ENCODE measurements around the gene OR10AD1. TPM values are rescaled to one million over a fixed set of nuclear protein-coding genes. Genes with fewer than 3 reads are reported as not detected.

The OR10AD1 gene
- total RNA-seq, 1 donor from 2014 or later = not detected

DNA sequence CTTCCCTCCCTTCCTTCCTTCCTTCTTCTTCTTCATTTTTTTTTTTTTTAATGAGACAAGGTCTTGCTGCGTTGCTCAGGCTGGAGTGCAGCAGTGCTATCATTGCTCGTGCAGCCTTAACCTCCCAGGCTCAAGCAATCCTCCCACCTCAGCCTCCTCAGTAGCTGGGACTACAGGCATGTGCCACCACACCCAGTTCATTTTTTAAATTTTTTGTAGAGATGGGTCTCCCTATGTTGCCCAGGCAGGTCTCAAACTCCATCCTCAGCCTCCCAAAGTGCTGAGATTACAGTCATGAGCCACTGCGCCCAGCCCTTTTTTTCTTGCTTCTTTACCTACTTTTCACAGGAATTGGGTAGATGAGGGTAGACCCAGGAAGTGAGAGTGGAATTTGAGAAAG, 1.6 kb downstream of the OR10AD1 start:
- H3K4me3 Mint-ChIP-seq (ENCODE audit: low read depth) = no peak overlapping the region
- H3K27me3 Mint-ChIP-seq = no peaks in the 10 kb centered on the region
- H3K9me3 Mint-ChIP-seq (ENCODE audit: low read depth) = peaks cover 33% of the 10 kb centered on the region
- TF ChIP-seq, protein P1, sequence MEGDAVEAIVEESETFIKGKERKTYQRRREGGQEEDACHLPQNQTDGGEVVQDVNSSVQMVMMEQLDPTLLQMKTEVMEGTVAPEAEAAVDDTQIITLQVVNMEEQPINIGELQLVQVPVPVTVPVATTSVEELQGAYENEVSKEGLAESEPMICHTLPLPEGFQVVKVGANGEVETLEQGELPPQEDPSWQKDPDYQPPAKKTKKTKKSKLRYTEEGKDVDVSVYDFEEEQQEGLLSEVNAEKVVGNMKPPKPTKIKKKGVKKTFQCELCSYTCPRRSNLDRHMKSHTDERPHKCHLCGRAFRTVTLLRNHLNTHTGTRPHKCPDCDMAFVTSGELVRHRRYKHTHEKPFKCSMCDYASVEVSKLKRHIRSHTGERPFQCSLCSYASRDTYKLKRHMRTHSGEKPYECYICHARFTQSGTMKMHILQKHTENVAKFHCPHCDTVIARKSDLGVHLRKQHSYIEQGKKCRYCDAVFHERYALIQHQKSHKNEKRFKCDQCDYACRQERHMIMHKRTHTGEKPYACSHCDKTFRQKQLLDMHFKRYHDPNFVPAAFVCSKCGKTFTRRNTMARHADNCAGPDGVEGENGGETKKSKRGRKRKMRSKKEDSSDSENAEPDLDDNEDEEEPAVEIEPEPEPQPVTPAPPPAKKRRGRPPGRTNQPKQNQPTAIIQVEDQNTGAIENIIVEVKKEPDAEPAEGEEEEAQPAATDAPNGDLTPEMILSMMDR (IDR thresholded peaks at IDR 0.05; ENCODE audit: unreplicated experiment) = no peak
- DNase-seq (ENCODE audit: low spot score, unreplicated experiment) = no peak
- peaks cover 31% of the 10 kb centered on the region for H3K36me3 Mint-ChIP-seq (ENCODE audit: insufficient read depth)
- peaks cover 10% of the 10 kb centered on the region for H3K4me1 Mint-ChIP-seq (ENCODE audit: low read depth)
- no peak overlapping the region for H3K27ac Mint-ChIP-seq

DNA sequence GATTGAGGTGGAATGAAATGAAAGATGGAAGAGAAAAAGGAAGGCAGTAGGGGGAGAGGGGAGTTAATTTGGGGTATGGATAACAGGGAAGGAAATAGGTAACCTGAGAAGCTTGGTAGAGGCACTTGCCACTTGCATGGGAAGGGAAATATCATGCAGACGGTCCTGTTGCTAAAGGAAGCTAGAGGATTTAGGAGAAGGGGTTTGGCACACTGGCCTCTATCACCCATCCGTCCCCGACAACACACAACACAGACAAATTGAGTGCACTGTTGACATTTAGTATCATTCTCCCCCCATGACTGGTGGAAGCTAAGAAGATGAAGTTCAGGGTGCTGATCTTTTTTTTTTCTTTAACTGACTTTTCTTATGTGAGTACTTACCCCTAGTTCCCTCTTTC, 2.0 kb downstream of the OR10AD1 start:
- Mint-ChIP-seq H3K27ac (no peak overlapping the region), H3K27me3 (no peaks in the 10 kb centered on the region), H3K9me3 (ENCODE audit: low read depth) (peaks cover 29% of the 10 kb centered on the region), H3K36me3 (ENCODE audit: insufficient read depth) (peaks cover 27% of the 10 kb centered on the region), H3K4me1 (ENCODE audit: low read depth) (peaks cover 10% of the 10 kb centered on the region), H3K4me3 (ENCODE audit: low read depth) (no peak overlapping the region)
- TF ChIP-seq, protein P1 (IDR thresholded peaks at IDR 0.05; ENCODE audit: unreplicated experiment) = no peak
- no peak for DNase-seq (ENCODE audit: low spot score, unreplicated experiment)

DNA sequence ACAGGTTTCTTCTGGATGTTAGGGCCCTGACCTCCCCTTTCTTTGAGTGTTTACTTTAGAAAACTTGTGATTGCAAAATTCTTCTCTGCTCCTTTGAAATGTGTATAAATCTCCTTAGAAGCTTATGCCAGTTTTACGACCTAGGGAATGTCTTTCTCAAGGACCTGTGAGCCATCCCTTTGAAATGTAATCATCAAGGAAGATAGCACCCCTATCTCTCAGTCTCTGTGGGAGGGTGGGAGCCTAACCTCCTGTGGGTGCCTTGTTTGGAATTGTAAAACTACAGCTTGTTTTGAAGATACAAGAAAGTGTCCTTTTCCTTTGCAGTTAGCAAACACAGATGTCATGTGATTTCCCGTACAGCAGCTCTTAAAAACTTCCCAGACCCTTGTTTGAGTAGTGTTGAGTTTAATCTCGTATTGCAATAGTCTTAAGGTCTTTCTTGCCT, 3.3 kb downstream of the OR10AD1 start:
- Mint-ChIP-seq H3K36me3 (ENCODE audit: insufficient read depth) (peaks cover 23% of the 10 kb centered on the region), H3K9me3 (ENCODE audit: low read depth) (peaks cover 29% of the 10 kb centered on the region), H3K27me3 (peaks cover 6% of the 10 kb centered on the region), H3K4me1 (ENCODE audit: low read depth) (peaks cover 10% of the 10 kb centered on the region), H3K27ac (peak overlapping the region; percentile 88), H3K4me3 (ENCODE audit: low read depth) (peak overlapping the region; percentile 89)
- DNase-seq (ENCODE audit: low spot score, unreplicated experiment) = no peak
- TF ChIP-seq, protein P1 (IDR thresholded peaks at IDR 0.05; ENCODE audit: unreplicated experiment) = no peak

DNA sequence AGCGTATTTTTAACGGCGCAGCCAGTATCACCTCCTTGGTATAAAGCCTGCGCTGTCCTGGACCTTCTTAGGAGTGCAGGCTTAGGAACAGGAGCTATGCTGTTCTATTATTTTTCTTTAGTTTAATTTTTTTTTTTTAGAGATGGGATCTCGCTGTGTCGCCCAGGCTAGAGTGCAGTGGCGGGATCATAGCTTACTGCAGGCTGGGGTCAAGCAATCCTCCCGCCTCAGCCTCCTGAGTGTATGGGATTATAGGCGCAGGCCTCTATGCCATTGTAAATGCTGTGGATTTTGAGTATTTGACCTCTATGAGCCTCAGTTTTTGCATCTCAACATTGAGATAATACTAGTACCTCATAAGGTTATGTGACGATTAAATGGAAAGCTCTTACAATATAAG, 4.1 kb downstream of the OR10AD1 start:
- peaks cover 22% of the 10 kb centered on the region for H3K9me3 Mint-ChIP-seq (ENCODE audit: low read depth)
- H3K36me3 Mint-ChIP-seq (ENCODE audit: insufficient read depth) = peaks cover 17% of the 10 kb centered on the region
- TF ChIP-seq, protein P1 (IDR thresholded peaks at IDR 0.05; ENCODE audit: unreplicated experiment) = no peak
- peaks cover 10% of the 10 kb centered on the region for H3K4me1 Mint-ChIP-seq (ENCODE audit: low read depth)
- peak overlapping the region; percentile 95 for H3K27ac Mint-ChIP-seq
- peak overlapping the region; percentile 89 for H3K4me3 Mint-ChIP-seq (ENCODE audit: low read depth)
- DNase-seq (ENCODE audit: low spot score, unreplicated experiment) = no peak
- H3K27me3 Mint-ChIP-seq = peaks cover 13% of the 10 kb centered on the region

DNA sequence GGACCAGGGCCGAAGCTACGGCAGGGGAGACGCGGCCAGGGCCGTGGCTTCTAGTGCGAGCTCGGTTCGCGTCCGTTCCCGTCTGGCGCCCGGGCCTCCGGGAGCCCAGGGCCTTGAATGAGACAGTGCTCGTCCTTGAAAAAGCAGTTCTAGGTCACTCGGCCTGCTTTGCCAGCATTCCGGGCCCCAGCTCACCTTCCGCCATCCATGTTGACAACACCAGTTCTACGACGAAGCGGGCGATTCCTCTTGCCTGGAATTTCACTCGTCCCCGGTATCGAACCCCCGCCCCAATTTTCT, 4.5 kb downstream of the OR10AD1 start:
- TF ChIP-seq, protein P1 (IDR thresholded peaks at IDR 0.05; ENCODE audit: unreplicated experiment) = no peak
- DNase-seq (ENCODE audit: low spot score, unreplicated experiment) = no peak
- peak overlapping the region; percentile 95 for H3K27ac Mint-ChIP-seq
- H3K4me3 Mint-ChIP-seq (ENCODE audit: low read depth) = peak overlapping the region; percentile 89
- H3K9me3 Mint-ChIP-seq (ENCODE audit: low read depth) = peaks cover 21% of the 10 kb centered on the region
- peaks cover 10% of the 10 kb centered on the region for H3K4me1 Mint-ChIP-seq (ENCODE audit: low read depth)
- H3K27me3 Mint-ChIP-seq = peaks cover 16% of the 10 kb centered on the region
- H3K36me3 Mint-ChIP-seq (ENCODE audit: insufficient read depth) = peaks cover 16% of the 10 kb centered on the region
